Esophagus squamous epithelium (tissue), 5 donors: Measurements from ENCODE around the gene SHISA3. TPM values are rescaled to one million over a fixed set of nuclear protein-coding genes. Genes with fewer than 3 reads are reported as not detected.

Source experiments
- DNase-seq: peaks from one replicate; lab custom pipeline; 2025; lab: John Stamatoyannopoulos, UW
- H3K27ac ChIP-seq, 4 donors: fragments of 200-600 bp; sonication (generic); one replicate each; pipeline ENCODE4 v1.5.1; 2016 to 2019; ENCODE audit warnings: mild to moderate bottlenecking in 1 of 4
- H3K27me3 ChIP-seq, 4 donors: fragments of 200-600 bp; sonication (generic); 1 replicate in 3 of 4; 2 replicates in 1 of 4; pipeline versions ENCODE4 v1.5.1 to v1.6.0; 2017 to 2021; ENCODE audit warnings: antibody characterized with exemption in 1 of 4
- H3K36me3 ChIP-seq, 3 donors: fragments of 200-600 bp; sonication (generic); one replicate each; pipeline ENCODE4 v1.5.1; 2016 to 2019
- H3K4me1 ChIP-seq, 3 donors: fragments of 200-600 bp; sonication (generic); one replicate each; pipeline ENCODE4 v1.5.1; 2017 to 2019
- H3K4me3 ChIP-seq, 4 donors: fragments of 200-600 bp; sonication (generic); 1 replicate in 3 of 4; 2 replicates in 1 of 4; pipeline ENCODE4 v1.5.1; 2016 to 2019; ENCODE audit warnings: mild to moderate bottlenecking in 2 of 4, moderate library complexity in 1 of 4
- H3K9me3 ChIP-seq, 3 donors: fragments of 200-600 bp; sonication (generic); one replicate each; pipeline ENCODE4 v1.5.1; 2016 to 2019
- POLR2A ChIP-seq, 4 donors: fragments of 450-650 bp; IDR thresholded peaks; one replicate each; pipeline ENCODE4 v1.6.1; 2017; ENCODE audit warnings: antibody characterized with exemption in 4 of 4, mild to moderate bottlenecking in 4 of 4, moderate library complexity in 3 of 4
- WGBS, 2 donors: methylation state at CpG; one replicate each; pipeline ENCODE4 v1.1.5; 2018; 5-methylcytosine and 5-hydroxymethylcytosine counted together
- intact Hi-C: fragments of 100-400 bp; cut with DNase I; formaldehyde crosslinking; loops from one replicate; pipeline ENCODE4 v1.15.0; 2022
- total RNA-seq, 4 donors: library from RNA; depleted of rRNA; stranded (reverse); fragments of >200 nt; gene quantifications; one replicate each; pipeline ENCODE4 v1.1.0, GENCODE V29; 2016
- TF ChIP-seq, protein P1 (sequence below), 6 experiments: fragments of 450-650 bp in 4 of 6; fragments of 200-600 bp in 2 of 6; sonication (generic) in 2 of 6; IDR thresholded peaks; one replicate each; pipeline ENCODE4 v1.5.1; 2016 to 2019; ENCODE audit warnings: antibody characterized with exemption in 6 of 6, mild to moderate bottlenecking in 4 of 6, moderate library complexity in 4 of 6
- donor health status: DM: yes; HTN: yes; CAD: no.

The SHISA3 gene
- total RNA-seq, 4 donors from 2014 or later = 0.18 to 1.5 (median 0.64) TPM; not detected in 1

DNA sequence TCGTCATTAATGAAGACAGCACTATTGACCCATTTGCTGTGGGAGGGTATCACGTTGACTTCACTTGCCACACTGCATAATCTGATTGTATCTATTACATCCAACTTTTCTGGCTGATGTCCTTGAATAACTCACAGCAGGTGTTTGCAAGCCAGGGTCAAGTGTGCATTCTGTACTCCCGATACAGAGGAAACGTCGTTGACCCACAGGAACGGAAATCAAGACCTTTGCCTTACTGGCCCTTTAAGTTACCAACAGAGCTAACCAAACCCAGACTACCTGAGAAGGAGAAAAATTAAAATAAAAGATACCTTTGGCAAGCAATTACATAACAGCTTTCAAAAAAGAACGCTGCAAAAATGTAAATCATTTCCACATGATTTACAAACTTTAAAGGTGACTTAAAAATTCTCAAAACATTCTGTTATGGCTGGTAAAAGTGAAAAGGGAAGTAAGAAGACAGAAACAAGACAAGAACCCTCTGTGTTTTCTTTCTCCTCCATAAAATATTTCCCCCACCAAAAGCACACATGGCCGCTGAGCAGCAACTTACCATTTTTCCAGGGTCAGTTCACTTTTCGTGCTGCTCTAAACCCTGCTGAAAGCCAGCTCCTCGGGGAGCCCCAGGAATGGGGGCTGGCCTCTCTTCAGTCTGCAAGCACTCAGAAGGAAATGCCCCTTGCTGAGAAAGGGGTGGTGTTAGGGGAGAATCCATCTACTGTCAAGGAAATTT is 6.5 kb upstream of the SHISA3 start:
- no peak overlapping the region for H3K4me3 ChIP-seq
- H3K36me3 ChIP-seq = no peaks in the 10 kb centered on the region
- H3K27ac ChIP-seq = no peak overlapping the region
- no peak for TF ChIP-seq POLR2A (IDR thresholded peaks at IDR 0.05)
- TF ChIP-seq, protein P1, sequence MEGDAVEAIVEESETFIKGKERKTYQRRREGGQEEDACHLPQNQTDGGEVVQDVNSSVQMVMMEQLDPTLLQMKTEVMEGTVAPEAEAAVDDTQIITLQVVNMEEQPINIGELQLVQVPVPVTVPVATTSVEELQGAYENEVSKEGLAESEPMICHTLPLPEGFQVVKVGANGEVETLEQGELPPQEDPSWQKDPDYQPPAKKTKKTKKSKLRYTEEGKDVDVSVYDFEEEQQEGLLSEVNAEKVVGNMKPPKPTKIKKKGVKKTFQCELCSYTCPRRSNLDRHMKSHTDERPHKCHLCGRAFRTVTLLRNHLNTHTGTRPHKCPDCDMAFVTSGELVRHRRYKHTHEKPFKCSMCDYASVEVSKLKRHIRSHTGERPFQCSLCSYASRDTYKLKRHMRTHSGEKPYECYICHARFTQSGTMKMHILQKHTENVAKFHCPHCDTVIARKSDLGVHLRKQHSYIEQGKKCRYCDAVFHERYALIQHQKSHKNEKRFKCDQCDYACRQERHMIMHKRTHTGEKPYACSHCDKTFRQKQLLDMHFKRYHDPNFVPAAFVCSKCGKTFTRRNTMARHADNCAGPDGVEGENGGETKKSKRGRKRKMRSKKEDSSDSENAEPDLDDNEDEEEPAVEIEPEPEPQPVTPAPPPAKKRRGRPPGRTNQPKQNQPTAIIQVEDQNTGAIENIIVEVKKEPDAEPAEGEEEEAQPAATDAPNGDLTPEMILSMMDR (IDR thresholded peaks at IDR 0.05) = no peak
- intact Hi-C loops = no loop called here
- DNase-seq = no peak
- H3K9me3 ChIP-seq = no peaks in the 10 kb centered on the region
- 62 to 63% methylated on average over 10 of the region's 10 CpGs for WGBS, 2 donors
- H3K27me3 ChIP-seq = peaks cover 0 to 20% (median 0%) of the 10 kb centered on the region in 4 donors
- no peaks in the 10 kb centered on the region for H3K4me1 ChIP-seq

GRCh38 chr4:42391355-42391664 is 6.0 kb upstream of the SHISA3 start:
- WGBS, 2 donors = 72% methylated on average over 2 of the region's 2 CpGs
- H3K36me3 ChIP-seq = no peaks in the 10 kb centered on the region

GRCh38 chr4:42391981-42392380 is 5.3 kb upstream of the SHISA3 start:
- Histone ChIP-seq H3K4me3 (no peak overlapping the region), H3K9me3 (no peaks in the 10 kb centered on the region), H3K27ac (no peak overlapping the region), H3K36me3 (no peaks in the 10 kb centered on the region), H3K4me1 (peaks cover 2 to 5% (median 4%) of the 10 kb centered on the region in 3 donors), H3K27me3 (peaks cover 0 to 32% (median 3%) of the 10 kb centered on the region in 4 donors)
- 67 to 70% methylated on average over 5 of the region's 5 CpGs for WGBS, 2 donors
- no peak for DNase-seq
- intact Hi-C loops = no loop called here
- TF ChIP-seq, protein P1 (IDR thresholded peaks at IDR 0.05) = no peak
- TF ChIP-seq POLR2A (IDR thresholded peaks at IDR 0.05) = no peak

More at GRCh38 chr4:42391355-42391664, 6.0 kb upstream of the SHISA3 start:
- H3K27ac ChIP-seq = no peak overlapping the region
- peaks cover 0 to 25% (median under 1%) of the 10 kb centered on the region in 4 donors for H3K27me3 ChIP-seq
- TF ChIP-seq, protein P1 (IDR thresholded peaks at IDR 0.05) = no peak
- TF ChIP-seq POLR2A (IDR thresholded peaks at IDR 0.05) = no peak
- no peaks in the 10 kb centered on the region for H3K4me1 ChIP-seq
- intact Hi-C loops = no loop called here
- no peak for DNase-seq
- H3K4me3 ChIP-seq = no peak overlapping the region
- H3K9me3 ChIP-seq = no peaks in the 10 kb centered on the region

DNA sequence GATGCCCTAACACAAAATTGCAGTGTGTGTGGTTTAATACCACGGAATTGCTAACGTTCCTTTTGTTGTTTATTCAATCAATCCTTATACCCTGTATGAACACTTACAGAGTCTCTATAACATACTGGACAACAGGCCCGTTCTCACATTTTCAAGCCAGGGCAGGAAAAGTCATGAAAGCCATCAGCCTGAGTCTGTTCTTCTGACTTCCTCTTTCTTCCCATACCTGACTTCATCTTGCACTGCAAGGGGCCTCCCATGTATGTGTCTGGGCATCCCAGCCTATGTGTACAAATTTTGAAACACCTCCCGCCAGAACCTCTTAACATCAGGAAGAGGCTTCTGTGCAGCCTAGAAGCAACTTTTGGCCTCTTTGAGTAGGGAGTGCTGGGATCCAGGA is 4.9 kb upstream of the SHISA3 start:
- H3K36me3 ChIP-seq = no peaks in the 10 kb centered on the region
- TF ChIP-seq, protein P1 (IDR thresholded peaks at IDR 0.05) = no peak
- TF ChIP-seq POLR2A (IDR thresholded peaks at IDR 0.05) = no peak
- H3K27ac ChIP-seq = no peak overlapping the region
- peaks cover 7 to 10% (median 9%) of the 10 kb centered on the region in 3 donors for H3K4me1 ChIP-seq
- WGBS, 2 donors = 74 to 82% methylated on average over 4 of the region's 4 CpGs
- intact Hi-C loops = no loop called here
- H3K4me3 ChIP-seq = no peak overlapping the region
- H3K9me3 ChIP-seq = no peaks in the 10 kb centered on the region
- no peak for DNase-seq
- H3K27me3 ChIP-seq = peaks cover 1 to 37% (median 8%) of the 10 kb centered on the region in 4 donors

DNA sequence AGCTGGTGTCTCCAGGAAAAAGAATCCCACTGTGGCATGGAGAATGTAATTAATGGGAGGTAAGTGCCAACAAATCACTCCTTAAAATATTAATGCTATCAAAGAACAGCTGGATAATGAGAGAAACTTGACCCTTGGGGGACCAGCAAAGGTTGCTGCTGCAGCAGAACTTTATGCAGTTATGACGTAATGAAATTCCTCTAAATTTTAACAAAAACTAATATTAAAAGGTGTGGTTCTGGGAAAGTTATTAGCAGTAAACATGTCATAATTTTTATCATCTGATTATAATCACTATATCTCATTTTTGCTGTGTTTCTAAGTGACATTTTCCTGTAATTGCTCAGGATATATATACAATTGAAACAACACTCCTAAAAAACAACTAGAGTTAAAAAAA is 1.7 kb upstream of the SHISA3 start:
- Histone ChIP-seq H3K36me3 (no peaks in the 10 kb centered on the region), H3K4me1 (peaks cover 18 to 30% (median 24%) of the 10 kb centered on the region in 3 donors), H3K27me3 (peaks cover 15 to 68% (median 24%) of the 10 kb centered on the region in 4 donors), H3K27ac (no peak overlapping the region), H3K9me3 (no peaks in the 10 kb centered on the region), H3K4me3 (no peak overlapping the region)
- 92 to 95% methylated on average over 1 of the region's 1 CpG for WGBS, 2 donors
- TF ChIP-seq, protein P1 (IDR thresholded peaks at IDR 0.05) = no peak
- TF ChIP-seq POLR2A (IDR thresholded peaks at IDR 0.05) = no peak
- intact Hi-C loops = no loop called here
- no peak for DNase-seq
